HFFc6 (cell line): ENCODE results near the gene BICDL1. TPM values are rescaled to one million over a fixed set of nuclear protein-coding genes. Genes with fewer than 3 reads are reported as not detected.
"Not testable (repeated sequence)": the region's sequence is repeated elsewhere in the genome, so short reads cannot be mapped to it uniquely, and the experiment has no call there.

Experiments
- DNase-seq: peaks from one replicate; pipeline ENCODE4 v3.0.0-alpha.2; 2018
- H3K27ac Mint-ChIP-seq: 2 replicates; pipeline ENCODE4 v1.8.0; 2020; ENCODE audit warnings: mild to moderate bottlenecking, mixed read lengths
- H3K27me3 Mint-ChIP-seq: 2 replicates; pipeline ENCODE4 v1.8.0; 2021; ENCODE audit warnings: mild to moderate bottlenecking, moderate library complexity, mixed read lengths; ENCODE audit not compliant: insufficient read depth
- H3K36me3 Mint-ChIP-seq: 2 replicates; pipeline ENCODE4 v1.8.0; 2021; ENCODE audit warnings: low read depth, mixed read lengths
- H3K4me1 Mint-ChIP-seq: 2 replicates; pipeline ENCODE4 v1.8.0; 2020; ENCODE audit warnings: low read depth, mixed read lengths
- H3K4me3 Mint-ChIP-seq: 2 replicates; pipeline ENCODE4 v1.8.0; 2020; ENCODE audit warnings: mild to moderate bottlenecking, moderate library complexity, mixed read lengths
- H3K9me3 Mint-ChIP-seq: 2 replicates; pipeline ENCODE4 v1.8.0; 2020; ENCODE audit warnings: mild to moderate bottlenecking, mixed read lengths
- CTCF ChIP-seq: fragments of 200-600 bp; sonication (generic); IDR thresholded peaks from 2 replicates; pipeline ENCODE4 v1.5.0; 2021; ENCODE audit warnings: antibody characterized with exemption, mild to moderate bottlenecking
- total RNA-seq, 6 experiments: library from RNA; stranded (reverse); fragmentation: NEBNext Ultra II Directional; extraction: Animal tissue kit (Norgen Biotek cat#: 25700); gene quantifications; 2 replicates in 1 of 6; 3 replicates in 5 of 6; pipeline ENCODE4 v1.2.3, GENCODE V29; 2021

The BICDL1 gene
- total RNA-seq, 6 experiments from 2014 or later, result 0.05 TPM; not detected in 5

GRCh38 chr12:120015313-120015712 is 26.3 kb downstream of the BICDL1 start:
- no peaks in the 10 kb centered on the region for H3K9me3 Mint-ChIP-seq
- DNase-seq, result no peak
- H3K4me1 Mint-ChIP-seq, result peaks cover 5% of the 10 kb centered on the region; the same call in 1 of the 2 replicates
- no peak for TF ChIP-seq CTCF
- peaks cover 19% of the 10 kb centered on the region for H3K27me3 Mint-ChIP-seq
- no peak overlapping the region for H3K27ac Mint-ChIP-seq
- H3K36me3 Mint-ChIP-seq, result no peaks in the 10 kb centered on the region
- no peak overlapping the region for H3K4me3 Mint-ChIP-seq

- not testable (repeated sequence) for H3K27ac Mint-ChIP-seq, H3K9me3 Mint-ChIP-seq, H3K4me3 Mint-ChIP-seq, H3K36me3 Mint-ChIP-seq, H3K4me1 Mint-ChIP-seq, DNase-seq
- H3K27me3 Mint-ChIP-seq, result peaks cover 19% of the 10 kb centered on the region
Observed at GRCh38 chr12:120016199-120016598, 27.2 kb downstream of the BICDL1 start.

GRCh38 chr12:120019197-120019596 is 30.2 kb downstream of the BICDL1 start:
- Mint-ChIP-seq H3K27me3 (peaks cover 25% of the 10 kb centered on the region), H3K4me3 (no peak overlapping the region), H3K9me3 (no peaks in the 10 kb centered on the region), H3K4me1 (no peaks in the 10 kb centered on the region), H3K27ac (no peak overlapping the region), H3K36me3 (no peaks in the 10 kb centered on the region)
- TF ChIP-seq CTCF, result no peak
- no peak for DNase-seq

- no peak overlapping the region for H3K4me3 Mint-ChIP-seq
- no peak for DNase-seq
Observed at GRCh38 chr12:120019938-120020337, 30.9 kb downstream of the BICDL1 start.

GRCh38 chr12:120024193-120024592 is 35.2 kb downstream of the BICDL1 start:
- Mint-ChIP-seq H3K4me3 (no peak overlapping the region), H3K27ac (no peak overlapping the region), H3K27me3 (peaks cover 25% of the 10 kb centered on the region), H3K36me3 (no peaks in the 10 kb centered on the region), H3K9me3 (no peaks in the 10 kb centered on the region), H3K4me1 (no peaks in the 10 kb centered on the region)
- DNase-seq, result no peak
- TF ChIP-seq CTCF, result no peak

More at GRCh38 chr12:120019938-120020337, 30.9 kb downstream of the BICDL1 start:
- Mint-ChIP-seq H3K27ac (no peak overlapping the region), H3K4me1 (no peaks in the 10 kb centered on the region), H3K9me3 (no peaks in the 10 kb centered on the region), H3K27me3 (peaks cover 24% of the 10 kb centered on the region), H3K36me3 (no peaks in the 10 kb centered on the region)
- no peak for TF ChIP-seq CTCF

- Mint-ChIP-seq H3K4me1 (no peaks in the 10 kb centered on the region), H3K27me3 (peaks cover 22% of the 10 kb centered on the region), H3K4me3 (no peak overlapping the region), H3K36me3 (no peaks in the 10 kb centered on the region), H3K9me3 (no peaks in the 10 kb centered on the region), H3K27ac (no peak overlapping the region)
- DNase-seq, result no peak
- TF ChIP-seq CTCF, result no peak
Observed at GRCh38 chr12:120025640-120026039, 36.6 kb downstream of the BICDL1 start.
